ENCODE measurements around the gene MRTFA. TPM values are rescaled to one million over a fixed set of nuclear protein-coding genes. Genes with fewer than 3 reads are reported as not detected.
"Not testable (repeated sequence)": the region's sequence is repeated elsewhere in the genome, so short reads cannot be mapped to it uniquely, and the experiment has no call there.

Gene MRTFA
- total RNA-seq, 6 experiments from 2014 or later: 9.3 to 20.6 (median 16.3) TPM

- DNase-seq (no peak), ATAC-seq (peak in 1 of 4 donors; percentile 25)
- Histone ChIP-seq H3K27me3 (no peaks in the 10 kb centered on the region), H3K36me3 (no peaks in the 10 kb centered on the region), H3K9me3 (no peaks in the 10 kb centered on the region), H3K27ac (peak overlapping the region in 1 of 3 donors; percentile 68), H3K4me1 (no peaks in the 10 kb centered on the region), H3K4me3 (no peak overlapping the region)
- TF ChIP-seq POLR2A (IDR thresholded peaks at IDR 0.05) (no peak), CTCF (IDR thresholded peaks at IDR 0.05) (no peak)
- intact Hi-C loops (cut with DNase I): no loop called here
- 49% methylated on average over 3 of the region's 4 CpGs for WGBS (ENCODE audit: insufficient coverage, low coverage, low lambda C conversion rate, missing lambda C conversion rate)
These were observed 28.8 kb upstream of the MRTFA start for GRCh38 chr22:40665312-40665711.

- Histone ChIP-seq H3K4me1 (no peaks in the 10 kb centered on the region), H3K27ac (no peak overlapping the region), H3K36me3 (no peaks in the 10 kb centered on the region), H3K4me3 (no peak overlapping the region), H3K9me3 (no peaks in the 10 kb centered on the region), H3K27me3 (no peaks in the 10 kb centered on the region)
- WGBS (ENCODE audit: insufficient coverage, low coverage, low lambda C conversion rate, missing lambda C conversion rate): 90% methylated on average over 7 of the region's 7 CpGs
- intact Hi-C loops (cut with DNase I): no loop called here
- TF ChIP-seq CTCF (IDR thresholded peaks at IDR 0.05) (no peak), POLR2A (IDR thresholded peaks at IDR 0.05) (no peak)
- ATAC-seq (no peak), DNase-seq (no peak)
These were observed 25.2 kb upstream of the MRTFA start for GRCh38 chr22:40661671-40662070.

- Histone ChIP-seq H3K4me3 (no peak overlapping the region), H3K9me3 (no peaks in the 10 kb centered on the region), H3K4me1 (no peaks in the 10 kb centered on the region), H3K27me3 (no peaks in the 10 kb centered on the region), H3K27ac (no peak overlapping the region), H3K36me3 (no peaks in the 10 kb centered on the region)
- ATAC-seq: no peak
- intact Hi-C loops (cut with DNase I): no loop called here
- TF ChIP-seq CTCF (IDR thresholded peaks at IDR 0.05) (no peak), POLR2A (IDR thresholded peaks at IDR 0.05) (no peak)
- 100% methylated on average over 1 of the region's 3 CpGs for WGBS (ENCODE audit: insufficient coverage, low coverage, low lambda C conversion rate, missing lambda C conversion rate)
- DNase-seq: no peak
These were observed 24.2 kb upstream of the MRTFA start for GRCh38 chr22:40660730-40661129.

GRCh38 chr22:40659166-40659565 lies 22.6 kb upstream of the MRTFA start:
- Histone ChIP-seq H3K4me1 (peaks cover 0 to 14% (median 4%) of the 10 kb centered on the region in 4 donors), H3K27me3 (no peaks in the 10 kb centered on the region), H3K27ac (no peak overlapping the region), H3K9me3 (no peaks in the 10 kb centered on the region), H3K4me3 (no peak overlapping the region), H3K36me3 (no peaks in the 10 kb centered on the region)
- no peak for ATAC-seq
- TF ChIP-seq CTCF (IDR thresholded peaks at IDR 0.05) (no peak), POLR2A (IDR thresholded peaks at IDR 0.05) (no peak)
- no peak for DNase-seq
- WGBS (ENCODE audit: insufficient coverage, low coverage, low lambda C conversion rate, missing lambda C conversion rate): 92% methylated on average over 6 of the region's 6 CpGs
- intact Hi-C loops (cut with DNase I): no loop called here

- H3K9me3 ChIP-seq; ATAC-seq; H3K4me3 ChIP-seq; DNase-seq; H3K36me3 ChIP-seq; intact Hi-C loops (cut with DNase I); H3K27me3 ChIP-seq; H3K27ac ChIP-seq: not testable (repeated sequence)
- 81% methylated on average over 6 of the region's 10 CpGs for WGBS (ENCODE audit: insufficient coverage, low coverage, low lambda C conversion rate, missing lambda C conversion rate)
- H3K4me1 ChIP-seq: peaks cover 0 to 17% (median 4%) of the 10 kb centered on the region in 4 donors
These were observed 20.1 kb upstream of the MRTFA start for GRCh38 chr22:40656651-40657050.

- DNase-seq; intact Hi-C loops (cut with DNase I): not testable (repeated sequence)
- WGBS (ENCODE audit: insufficient coverage, low coverage, low lambda C conversion rate, missing lambda C conversion rate): 93% methylated on average over 3 of the region's 3 CpGs
These were observed 19.4 kb upstream of the MRTFA start for GRCh38 chr22:40655941-40656340.

More at GRCh38 chr22:40655941-40656340, 19.4 kb upstream of the MRTFA start:
- not testable (repeated sequence) for H3K4me3 ChIP-seq, H3K27me3 ChIP-seq, H3K9me3 ChIP-seq, ATAC-seq, H3K36me3 ChIP-seq, H3K27ac ChIP-seq
- H3K4me1 ChIP-seq: peaks cover 0 to 21% (median 4%) of the 10 kb centered on the region in 4 donors

Data from right lobe of liver (tissue), 6 donors.